NCI-H1694 (cell line): ENCODE data around the gene THRB.
"Not testable (repeated sequence)": the region's sequence is repeated elsewhere in the genome, so short reads cannot be mapped to it uniquely, and the experiment has no call there.

Experiments
- DNase-seq: peaks from one replicate; lab custom pipeline; 2025; lab: John Stamatoyannopoulos, UW

Gene THRB

DNA sequence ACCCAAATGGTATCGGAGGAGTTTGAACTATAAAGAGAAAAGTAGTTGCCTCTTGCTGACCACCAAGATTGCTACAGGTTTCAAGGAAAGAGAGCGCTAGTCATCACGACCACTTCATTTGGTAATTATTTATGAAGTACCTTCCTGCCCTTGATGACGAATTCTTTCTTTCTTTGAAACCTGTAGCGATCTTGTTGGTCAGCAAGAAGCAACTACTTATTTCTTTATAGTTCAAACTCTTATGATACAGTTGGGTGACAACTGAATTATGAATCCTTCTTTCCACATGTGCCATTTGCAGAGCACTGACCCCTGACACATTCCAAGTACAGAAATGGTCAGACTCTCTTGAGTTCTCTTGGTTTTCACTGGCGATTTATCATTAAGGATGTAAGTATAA, 46.8 kb downstream of the THRB start:
- DNase-seq = no peak

DNA sequence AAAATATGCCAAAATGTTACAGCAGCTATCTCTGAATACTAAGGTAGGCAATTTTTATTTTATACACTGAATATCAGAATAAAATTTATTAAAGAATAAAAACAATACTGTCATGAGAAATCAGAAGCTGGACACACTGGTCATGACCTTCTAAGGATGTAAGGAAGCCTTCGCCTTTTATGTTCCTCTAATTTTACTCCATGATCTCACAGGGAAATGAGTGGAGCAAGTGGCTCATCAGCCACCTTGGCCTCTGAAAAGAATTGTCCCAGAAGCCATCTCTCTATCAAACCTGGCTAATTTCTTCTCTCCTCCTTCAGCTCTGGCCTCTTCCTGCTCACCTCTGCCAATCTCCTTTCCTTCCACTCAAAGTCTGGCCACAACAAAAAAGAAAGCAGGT, 48.6 kb downstream of the THRB start:
- no peak for DNase-seq

DNA sequence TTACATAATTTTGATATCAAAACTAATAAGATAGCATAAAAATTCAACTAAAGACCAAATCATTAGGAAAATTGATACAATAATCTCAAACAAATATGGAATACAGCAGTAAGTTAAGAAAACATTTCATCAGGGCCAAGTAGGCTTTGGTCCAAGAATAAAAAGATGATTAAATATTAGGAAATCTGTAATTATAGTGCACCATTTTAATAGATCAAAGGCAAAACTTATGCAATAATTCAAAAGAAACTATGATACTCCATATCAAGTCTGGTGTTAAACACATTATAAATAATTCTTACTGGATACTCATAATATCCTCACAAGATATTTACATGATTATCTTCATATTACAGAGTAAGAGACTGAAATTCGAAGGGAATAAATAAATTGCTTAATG, 51.2 kb downstream of the THRB start:
- DNase-seq = no peak

DNA sequence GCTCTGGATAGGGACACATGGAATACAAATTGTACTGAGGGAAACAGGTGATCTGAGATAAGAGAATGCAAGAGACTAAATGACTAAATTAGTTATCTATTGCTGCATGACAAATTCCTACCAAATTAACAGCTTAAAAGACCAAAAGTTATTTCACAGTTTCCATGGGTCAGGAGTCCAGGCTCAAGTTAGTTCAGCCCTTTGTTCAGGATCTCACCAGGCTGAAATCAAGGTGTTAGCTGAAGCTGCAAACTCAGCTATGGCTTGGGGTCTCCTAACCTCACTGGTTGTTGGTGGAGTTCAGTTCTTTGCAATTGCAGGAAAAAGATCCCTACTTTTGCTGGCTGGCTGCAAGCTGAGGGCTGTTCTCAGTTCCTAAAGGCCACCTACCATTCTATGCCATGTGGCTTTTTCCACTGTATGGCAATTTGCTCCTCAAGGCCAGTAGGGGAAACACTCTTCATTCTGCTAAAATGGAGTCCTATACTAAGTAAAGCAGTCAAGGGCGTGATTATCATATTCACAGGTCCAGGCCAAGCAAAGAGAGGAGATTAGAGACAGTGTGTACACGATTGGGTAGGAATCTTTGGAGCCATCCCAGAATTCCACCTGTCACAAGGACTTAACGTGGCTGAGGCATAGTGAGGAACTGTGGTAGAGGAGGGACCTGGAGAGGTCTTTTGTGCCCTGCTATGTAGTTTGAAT, 53.7 kb downstream of the THRB start:
- no peak for DNase-seq

DNA sequence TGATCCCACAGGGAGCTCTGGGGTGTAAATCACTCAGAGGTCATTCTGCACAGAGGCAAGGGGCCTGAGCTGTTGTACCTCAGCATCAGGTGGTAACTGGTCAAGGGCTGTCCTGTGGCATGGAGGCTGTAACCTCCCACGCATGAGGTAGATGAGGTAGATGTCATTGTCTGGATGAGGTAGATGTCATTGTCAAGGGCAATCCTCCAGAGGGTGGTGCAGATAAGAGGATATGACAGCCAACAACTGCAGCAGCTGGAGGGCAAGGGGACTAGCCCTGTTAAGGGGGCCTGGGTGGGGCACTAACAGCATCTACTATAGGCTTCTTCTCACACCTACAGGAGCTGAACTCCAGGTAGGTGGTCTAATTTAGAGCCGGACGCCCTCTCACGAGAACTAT, 55.6 kb downstream of the THRB start:
- DNase-seq = no peak

DNA sequence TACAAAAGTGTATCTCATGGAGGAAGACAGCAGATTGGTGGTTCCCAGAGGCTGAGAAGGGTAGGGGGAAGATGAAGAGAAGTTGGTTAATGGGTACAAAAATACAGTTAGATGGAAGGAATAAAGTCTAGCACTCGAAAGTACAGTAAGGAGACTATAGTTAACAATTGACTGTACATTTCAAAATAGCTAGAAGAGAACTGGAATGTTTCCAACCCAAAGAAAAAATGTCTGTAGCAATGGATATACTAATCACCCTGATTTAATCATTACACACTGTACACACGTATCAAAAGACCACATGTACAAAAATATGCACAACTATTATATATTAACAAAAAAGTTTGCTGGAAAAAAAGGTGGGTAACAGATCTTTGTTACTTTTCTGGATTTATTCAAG, 57.3 kb downstream of the THRB start:
- no peak for DNase-seq

DNA sequence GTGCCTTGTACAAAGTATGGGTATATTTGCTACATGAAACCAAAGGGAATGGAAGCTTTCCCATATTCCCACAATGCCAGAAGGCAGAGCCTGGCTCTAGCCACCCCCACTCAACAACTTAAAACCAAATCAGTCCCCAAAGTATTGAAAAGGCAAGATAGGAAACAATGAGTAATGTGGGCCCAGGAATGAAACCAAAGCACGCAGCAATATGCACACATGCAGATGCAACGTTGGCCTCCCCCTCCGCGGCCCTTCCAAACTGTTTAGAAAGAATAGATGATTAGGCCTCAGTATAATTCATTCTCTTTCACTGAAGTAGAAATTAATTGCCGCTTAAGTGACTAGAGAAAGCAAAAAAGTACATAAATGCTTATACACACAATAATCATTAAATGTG, 59.1 kb downstream of the THRB start:
- no peak for DNase-seq

DNA sequence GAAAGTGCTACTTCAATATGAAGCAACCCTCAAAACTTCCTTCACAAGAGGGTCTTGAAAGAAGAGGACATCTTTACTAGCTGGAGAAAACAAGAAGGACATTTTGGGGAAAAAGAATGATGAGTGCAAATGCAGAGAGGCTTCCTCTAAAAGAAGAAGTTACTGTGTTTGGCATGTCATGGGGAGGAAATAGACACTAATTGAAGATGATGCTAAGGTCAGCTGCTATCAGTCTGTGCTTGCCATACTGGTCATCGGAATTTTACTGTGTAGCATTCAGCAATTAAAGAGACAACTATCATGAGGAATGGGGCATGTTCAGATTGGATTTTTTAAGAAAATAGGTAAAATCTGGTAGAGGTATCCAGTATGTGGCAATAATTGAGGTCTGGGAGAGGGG, 60.0 kb downstream of the THRB start:
- DNase-seq = no peak

DNA sequence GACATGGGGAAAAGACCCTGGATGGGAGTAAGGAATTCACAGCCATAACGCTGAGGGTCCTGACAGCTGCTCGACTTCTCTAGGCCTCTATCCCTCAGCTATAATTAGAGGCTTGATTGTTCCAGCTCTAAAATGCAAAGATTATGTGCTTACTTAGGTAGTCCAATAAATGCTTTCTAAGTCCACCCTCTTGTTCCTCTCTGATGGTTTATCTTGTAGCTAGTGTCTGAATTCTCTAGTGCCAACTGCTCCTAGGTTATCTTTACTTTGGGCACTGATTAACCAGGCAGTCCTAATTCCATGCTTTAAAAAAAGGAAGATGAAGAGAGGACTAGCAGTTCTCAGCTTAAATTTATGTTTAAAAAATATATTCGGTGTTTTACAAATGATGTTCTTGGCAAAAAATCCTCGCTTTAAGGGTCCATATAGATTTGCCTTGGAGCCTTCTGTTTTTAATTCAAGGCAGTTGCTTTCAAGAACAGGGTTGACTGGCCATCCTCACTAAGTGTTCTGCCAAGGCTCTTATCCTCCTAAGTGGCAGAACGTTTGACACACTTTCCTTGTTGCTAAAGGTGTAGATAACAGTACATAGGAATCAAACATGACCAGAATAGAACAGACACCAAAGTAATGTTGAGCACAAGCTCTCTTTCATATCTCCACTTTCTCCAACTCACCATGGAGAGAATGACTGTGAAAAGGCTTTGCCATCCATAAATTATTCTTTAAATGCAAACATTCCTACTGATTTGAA, 60.6 kb downstream of the THRB start:
- no peak for DNase-seq

DNA sequence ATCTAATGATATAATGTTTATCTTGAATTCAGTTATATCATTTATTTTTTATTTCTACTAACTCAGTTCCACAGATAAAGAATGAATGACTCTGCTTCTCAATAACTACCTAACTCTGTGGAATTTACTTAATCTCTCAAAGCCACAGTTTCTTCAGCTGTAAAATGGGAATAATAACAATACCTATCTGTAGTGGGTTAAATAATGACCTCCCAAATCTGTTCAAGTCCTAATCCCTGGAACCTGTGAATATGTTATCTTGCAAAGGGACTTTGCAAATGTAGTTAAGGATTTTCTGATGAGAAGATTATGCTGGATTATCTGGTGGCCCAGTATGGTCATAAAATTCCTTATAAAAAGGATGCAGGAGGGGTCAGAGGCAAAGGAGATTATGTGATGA, 61.7 kb downstream of the THRB start:
- no peak for DNase-seq

DNA sequence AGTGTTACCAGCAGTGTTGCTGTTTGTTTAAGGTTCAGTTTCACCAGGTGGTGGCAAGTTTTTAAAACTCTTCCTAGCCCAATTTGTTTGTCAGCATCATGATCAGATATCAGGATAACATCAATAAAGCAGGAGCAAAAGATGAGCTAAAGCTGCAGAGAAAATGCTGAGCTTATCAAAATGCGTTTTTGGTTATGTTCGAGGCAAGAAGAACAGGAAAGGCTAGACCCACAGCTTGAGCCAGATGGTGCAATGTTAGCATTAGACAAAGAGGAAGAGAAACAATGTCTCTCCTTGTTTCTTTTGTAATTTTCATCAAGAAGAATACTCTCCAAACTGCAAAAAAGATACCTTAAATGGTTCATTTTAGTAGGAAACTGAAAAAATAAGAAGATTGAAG, 66.2 kb downstream of the THRB start:
- DNase-seq = no peak

DNA sequence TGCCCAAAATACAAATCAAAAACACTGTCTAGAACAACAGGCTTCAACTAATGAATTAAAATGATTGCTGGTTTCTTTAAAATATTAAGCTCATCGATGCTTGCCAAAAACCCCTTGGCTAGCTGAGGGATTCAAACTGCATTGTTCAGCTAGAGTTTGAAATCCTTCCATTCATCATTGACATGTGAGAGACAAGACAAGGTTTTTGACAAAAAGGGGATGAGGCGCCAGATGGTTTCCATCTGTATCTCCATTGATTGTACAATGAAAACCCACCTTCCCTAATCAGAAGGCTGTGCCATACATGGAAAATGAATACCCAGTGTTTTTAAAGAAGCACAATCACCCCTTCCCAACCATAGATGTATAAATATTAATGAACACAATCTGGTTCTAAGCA, 67.8 kb downstream of the THRB start:
- DNase-seq = no peak

DNA sequence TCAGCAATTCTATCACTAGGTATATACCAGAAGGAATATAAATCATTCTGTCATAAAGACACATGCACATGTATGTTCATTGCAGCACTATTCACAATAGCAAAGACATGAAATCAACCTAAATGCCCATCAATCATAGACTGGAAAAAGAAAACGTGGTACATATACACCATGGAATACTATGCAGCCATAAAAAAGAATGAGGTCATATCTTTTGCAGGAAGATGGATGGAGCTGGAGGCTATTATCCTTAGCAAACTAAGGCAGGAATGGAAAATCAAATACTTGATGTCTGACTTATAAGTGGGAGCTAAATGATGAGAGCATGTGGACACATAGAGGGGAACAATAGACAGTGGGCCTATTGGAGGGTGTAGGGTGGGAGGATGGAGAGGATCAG, 73.8 kb downstream of the THRB start:
- not testable (repeated sequence) for DNase-seq

DNA sequence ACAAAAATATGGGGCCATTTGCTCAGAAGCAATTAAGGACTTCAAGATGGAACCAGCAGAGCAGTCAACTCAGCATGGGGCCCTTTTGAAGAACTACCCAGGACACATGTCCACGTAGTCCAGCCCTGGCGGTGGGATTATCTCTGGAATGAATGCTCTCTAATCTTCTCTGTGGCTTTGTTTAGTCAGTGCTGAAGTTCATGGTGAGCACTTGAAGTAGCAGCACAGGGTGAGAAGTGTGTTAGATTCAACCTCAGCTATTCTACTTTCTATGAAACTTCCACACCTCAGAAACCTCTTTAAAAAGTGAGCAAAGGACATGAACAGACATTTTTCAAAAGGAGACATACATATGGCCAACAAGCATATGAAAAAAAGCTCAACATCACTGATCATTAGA, 74.4 kb downstream of the THRB start:
- no peak for DNase-seq

DNA sequence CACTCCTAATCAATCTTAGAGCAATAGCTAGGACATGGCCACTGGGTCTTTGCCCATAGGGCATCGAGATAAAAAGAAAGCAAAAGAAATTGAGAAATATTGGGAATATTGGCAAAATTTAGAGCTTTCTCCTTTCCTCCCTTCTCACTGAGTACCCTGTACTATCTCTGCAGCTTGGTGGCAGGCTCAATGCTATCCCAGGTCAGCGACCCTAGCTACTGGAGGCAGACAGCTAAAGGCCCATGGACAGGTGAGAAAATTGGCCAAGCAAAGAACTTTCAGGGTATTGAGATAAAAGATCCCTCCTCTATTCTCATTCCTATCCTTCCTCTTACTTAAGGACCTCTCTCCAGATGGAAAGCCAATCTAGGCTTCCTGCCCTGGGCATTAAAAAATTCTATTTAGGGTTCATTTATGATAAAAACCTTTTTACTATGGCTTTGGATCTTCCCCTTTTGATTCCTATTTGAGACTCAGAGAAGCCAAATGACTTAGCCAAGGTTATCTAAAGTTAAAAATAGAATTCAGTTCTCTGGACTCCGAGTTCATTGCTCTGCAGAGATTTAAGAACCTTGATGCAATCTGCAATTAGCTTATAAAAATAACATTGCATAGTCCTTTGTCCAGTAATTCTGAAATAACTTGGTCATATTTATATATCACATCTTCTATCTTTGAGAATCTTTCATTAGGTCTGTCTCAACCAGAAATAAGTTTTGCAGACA, 75.4 kb downstream of the THRB start:
- DNase-seq = no peak

DNA sequence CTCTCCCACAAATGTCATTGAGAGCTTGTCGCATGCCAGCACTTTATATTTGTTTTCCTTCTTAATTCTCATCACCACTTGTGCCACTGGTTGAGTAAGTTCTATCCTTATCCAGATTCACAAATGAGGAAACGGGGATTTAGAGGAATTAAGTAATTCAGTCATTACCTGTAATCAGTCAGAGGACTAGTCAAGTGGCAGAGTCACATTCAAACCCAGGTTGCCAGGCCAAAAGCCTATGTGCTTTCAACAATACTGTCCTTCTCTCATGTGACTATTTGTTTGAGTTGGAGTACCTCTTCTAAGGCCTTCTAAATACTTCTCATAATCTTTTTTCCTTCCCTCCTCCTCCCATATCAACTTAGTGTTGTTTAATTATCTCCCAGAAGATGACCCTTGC, 76.9 kb downstream of the THRB start:
- no peak for DNase-seq

DNA sequence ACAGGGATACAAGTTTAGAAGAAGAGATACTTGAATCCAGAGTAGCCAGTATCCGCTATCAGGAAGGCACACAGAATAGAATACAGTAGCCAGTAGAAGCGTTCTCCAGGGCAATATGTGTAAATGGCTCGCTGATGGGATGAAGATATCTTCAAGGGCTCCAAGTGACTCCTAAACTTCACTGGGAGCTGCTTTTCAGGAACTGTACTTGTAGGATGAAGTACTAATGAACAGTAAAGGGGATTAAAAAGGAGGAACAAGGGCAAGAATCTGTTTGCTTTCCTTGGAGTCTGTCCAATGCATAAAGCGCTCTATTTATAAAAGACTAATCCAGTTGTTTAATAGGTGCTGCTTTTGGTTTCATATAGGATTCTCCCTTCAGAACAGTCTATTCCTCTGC, 78.4 kb downstream of the THRB start:
- no peak for DNase-seq

DNA sequence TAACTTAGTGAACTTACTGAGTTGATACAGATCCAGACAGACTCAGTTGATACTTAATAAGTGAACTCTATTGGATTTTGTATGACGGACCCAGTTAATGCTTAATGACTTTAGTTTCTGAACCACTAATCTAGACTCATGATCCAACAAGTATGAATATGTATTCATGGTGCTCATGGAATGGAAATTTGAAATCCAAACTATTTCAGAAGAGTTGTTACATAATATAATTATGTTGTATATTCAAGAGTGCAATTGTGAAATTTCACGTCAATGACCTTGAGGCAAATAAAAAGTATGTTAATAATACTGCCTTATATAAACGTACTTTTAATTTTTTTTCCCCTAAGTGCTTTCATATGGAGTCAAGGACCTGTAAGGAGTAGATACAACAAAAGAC, 78.8 kb downstream of the THRB start:
- DNase-seq = no peak

DNA sequence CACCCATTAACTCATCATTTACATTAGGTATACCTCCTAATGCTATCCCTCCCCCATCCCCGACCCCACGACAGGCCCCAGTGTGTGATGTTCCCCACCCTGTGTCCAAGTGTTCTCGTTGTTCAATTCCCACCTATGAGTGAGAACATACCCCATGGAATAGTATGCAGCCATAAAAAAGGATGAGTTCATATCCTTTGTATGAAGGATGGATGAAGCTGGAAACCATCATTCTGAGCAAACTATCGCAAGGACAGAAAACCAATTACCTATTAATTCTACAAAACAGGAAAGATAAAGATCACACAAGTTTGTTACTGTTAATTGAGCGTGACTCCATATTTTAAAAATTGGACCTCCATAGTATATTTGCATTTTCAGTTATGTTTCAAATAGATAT, 81.0 kb downstream of the THRB start:
- not testable (repeated sequence) for DNase-seq

DNA sequence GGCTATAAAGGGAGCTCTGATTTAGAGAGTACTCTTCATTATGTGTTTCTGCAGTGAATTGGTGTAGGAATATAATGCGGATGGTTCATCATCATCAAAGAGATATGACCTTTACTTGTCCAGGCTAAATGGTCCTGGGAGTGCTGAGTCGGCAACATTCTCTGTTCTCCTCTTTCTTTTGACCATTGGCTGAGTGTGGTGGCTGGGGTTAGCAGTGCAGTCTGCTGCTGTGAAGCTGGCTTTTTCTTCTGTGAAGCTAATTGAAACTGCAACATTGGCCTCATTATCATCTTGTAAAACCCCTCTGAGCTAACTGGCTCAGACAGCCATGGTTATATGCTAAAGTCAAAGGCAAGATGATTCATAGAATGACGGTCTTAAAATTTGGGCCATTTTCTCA, 83.8 kb downstream of the THRB start:
- no peak for DNase-seq

DNA sequence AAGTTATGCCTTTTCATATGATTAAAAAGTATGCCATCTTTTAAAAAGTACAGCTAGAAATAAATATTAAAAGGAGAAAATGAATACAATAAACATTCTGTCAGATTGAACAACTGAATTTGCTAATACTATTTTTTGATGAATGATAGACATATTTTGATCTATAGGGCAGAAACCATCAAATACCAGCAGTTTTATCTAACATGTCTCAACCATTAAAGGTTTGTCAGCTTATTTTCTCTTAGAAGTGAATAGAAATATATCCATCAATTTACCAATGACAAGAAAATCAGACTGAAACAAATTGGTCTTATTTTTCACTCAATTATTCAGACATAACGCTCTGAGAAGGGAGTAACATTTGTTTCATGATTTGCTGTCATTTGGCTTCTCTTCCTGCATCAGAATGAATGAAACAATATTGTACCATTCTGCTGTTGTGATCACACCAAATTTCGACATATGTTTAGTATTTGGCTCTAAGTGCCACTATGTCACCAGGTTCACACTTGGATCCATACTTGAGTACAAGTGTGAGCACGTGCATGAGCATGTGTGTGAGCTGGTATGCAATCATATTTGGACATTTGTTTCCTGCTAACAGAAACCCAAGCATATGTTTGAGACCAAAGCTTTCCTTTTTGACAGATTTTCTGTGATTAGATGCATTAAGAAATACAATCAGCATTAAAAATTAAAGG, 86.5 kb downstream of the THRB start:
- no peak for DNase-seq

DNA sequence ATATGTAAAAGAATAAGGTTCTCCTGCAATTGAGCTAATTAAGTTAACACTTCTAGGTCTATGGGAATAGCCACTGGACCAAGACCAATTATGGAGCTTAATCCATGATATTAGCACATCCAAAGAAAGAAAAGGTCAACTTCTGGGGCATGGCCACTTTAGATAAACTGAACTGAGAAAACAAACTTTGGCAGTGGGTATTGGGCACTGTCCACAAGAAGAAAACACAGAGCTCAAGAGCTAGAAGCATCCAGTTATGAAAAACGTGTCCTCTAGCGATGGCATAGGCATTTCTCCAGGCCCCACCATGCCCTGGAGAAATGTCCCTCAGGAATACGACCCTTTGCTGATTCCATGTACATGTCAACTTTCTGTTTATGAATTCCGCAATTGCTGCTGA, 87.8 kb downstream of the THRB start:
- DNase-seq = no peak

DNA sequence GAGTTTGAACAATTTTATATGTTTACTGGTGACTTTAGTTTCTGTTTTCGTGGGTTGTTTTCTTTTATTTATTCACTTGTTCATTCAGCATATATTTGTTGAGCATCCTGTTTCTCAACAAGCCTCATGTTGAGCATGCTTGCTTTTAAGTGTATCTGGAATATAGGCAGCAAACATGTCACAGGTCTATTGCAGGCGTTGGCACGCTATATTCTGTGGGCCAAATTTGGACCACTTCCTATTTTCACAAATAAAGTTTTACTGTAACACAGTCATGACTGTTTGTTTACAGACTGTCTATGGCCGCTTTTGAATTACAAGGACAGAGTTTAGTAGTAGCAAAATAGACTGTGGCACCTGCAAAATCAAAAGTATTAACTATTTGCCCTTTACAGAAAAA, 89.6 kb downstream of the THRB start:
- no peak for DNase-seq
